ENCODE results near the gene HAUS3. TPM values are rescaled to one million over a fixed set of nuclear protein-coding genes. Genes with fewer than 3 reads are reported as not detected.

Gene HAUS3
- total RNA-seq, 1 experiment from 2014 or later = 17.3 TPM

DNA sequence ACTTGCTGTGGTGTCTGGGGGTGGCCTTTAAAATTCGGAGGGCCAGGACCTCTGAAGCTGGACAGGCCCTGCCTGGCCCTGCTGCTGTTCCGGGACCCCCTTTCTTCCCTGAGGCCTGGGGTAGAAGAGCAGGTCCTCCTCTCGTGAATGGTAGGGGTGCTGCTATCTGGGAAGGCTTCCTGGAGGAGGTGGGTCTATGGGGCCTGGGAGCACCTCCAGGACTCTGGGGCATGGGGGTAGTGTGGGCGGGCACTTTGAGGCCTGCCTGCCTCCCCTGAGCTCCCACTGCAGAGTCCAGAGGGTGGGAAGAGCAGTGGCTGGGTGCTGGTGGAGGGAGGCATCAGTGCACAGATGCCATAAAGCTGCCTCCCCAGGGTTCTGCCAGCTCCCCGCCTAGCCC lies 24.9 kb upstream of the HAUS3 start:
- Histone ChIP-seq H3K9me2 (ENCODE audit: insufficient read depth) (no peaks in the 10 kb centered on the region), H3K9me3 (ENCODE audit: control insufficient read depth in 1 of 2, insufficient read depth in 1 of 2, low read depth in 1 of 2, low read length in 2 of 2) (no peaks in the 10 kb centered on the region), H3K9ac (ENCODE audit: low read length) (no peak overlapping the region), H2AFZ (ENCODE audit: low read depth, low read length, poor library complexity, severe bottlenecking) (no peak overlapping the region), H3K4me3 (replicated peaks in 1 of 2; ENCODE audit: low read depth in 1 of 2, low read length in 2 of 2) (no peak overlapping the region), H3K79me2 (ENCODE audit: insufficient read depth, low read length) (no peaks in the 10 kb centered on the region), H3K4me1 (ENCODE audit: control insufficient read depth in 1 of 2, insufficient read depth in 2 of 2, low read length in 2 of 2) (peaks cover 4 to 6% of the 10 kb centered on the region in 2 experiments; a peak in 2 of 4 replicates), H4K20me1 (ENCODE audit: insufficient read depth) (no peaks in the 10 kb centered on the region), H3K4me2 (ENCODE audit: low read length) (no peak overlapping the region), H3K27me3 (ENCODE audit: insufficient read depth, low read length) (no peaks in the 10 kb centered on the region), H3K36me3 (ENCODE audit: control insufficient read depth in 1 of 2, insufficient read depth in 2 of 2, low read length in 2 of 2) (no peaks in the 10 kb centered on the region), H3K27ac (ENCODE audit: low read depth, low read length) (no peak overlapping the region)
- ATAC-seq (no peak), DNase-seq (ENCODE audit: low read depth, low spot score) (no peak)
- ChIA-PET POLR2A (no interaction called here), CTCF (no interaction called here), RAD21 (ENCODE audit: low non-redundant PET in 1 of 2, low total read pairs in 2 of 2, uncharacterized antibody in 2 of 2, unreplicated experiment in 2 of 2) (no interaction called here)
- intact Hi-C loops (cut with micrococcal nuclease) = no loop called here
- no peak for TF ChIP-seq CBX3 (IDR thresholded peaks at IDR 0.05; ENCODE audit: low read depth)
- TF ChIP-seq, protein P1, sequence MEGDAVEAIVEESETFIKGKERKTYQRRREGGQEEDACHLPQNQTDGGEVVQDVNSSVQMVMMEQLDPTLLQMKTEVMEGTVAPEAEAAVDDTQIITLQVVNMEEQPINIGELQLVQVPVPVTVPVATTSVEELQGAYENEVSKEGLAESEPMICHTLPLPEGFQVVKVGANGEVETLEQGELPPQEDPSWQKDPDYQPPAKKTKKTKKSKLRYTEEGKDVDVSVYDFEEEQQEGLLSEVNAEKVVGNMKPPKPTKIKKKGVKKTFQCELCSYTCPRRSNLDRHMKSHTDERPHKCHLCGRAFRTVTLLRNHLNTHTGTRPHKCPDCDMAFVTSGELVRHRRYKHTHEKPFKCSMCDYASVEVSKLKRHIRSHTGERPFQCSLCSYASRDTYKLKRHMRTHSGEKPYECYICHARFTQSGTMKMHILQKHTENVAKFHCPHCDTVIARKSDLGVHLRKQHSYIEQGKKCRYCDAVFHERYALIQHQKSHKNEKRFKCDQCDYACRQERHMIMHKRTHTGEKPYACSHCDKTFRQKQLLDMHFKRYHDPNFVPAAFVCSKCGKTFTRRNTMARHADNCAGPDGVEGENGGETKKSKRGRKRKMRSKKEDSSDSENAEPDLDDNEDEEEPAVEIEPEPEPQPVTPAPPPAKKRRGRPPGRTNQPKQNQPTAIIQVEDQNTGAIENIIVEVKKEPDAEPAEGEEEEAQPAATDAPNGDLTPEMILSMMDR (IDR thresholded peaks at IDR 0.05 in 2 of 3, conservative IDR thresholded peaks at IDR 0.05 in 1 of 3; ENCODE audit: borderline replicate concordance in 1 of 3, insufficient read depth in 1 of 3, low read depth in 2 of 3, low read length in 2 of 3) = no peak
- no peak for TF ChIP-seq FOSL1 (IDR thresholded peaks at IDR 0.05; ENCODE audit: low read depth)
- no peak for TF ChIP-seq ZFX (IDR thresholded peaks at IDR 0.05)
- TF ChIP-seq EZH2phosphoT487 (IDR thresholded peaks at IDR 0.05; ENCODE audit: borderline replicate concordance) = no peak
- TF ChIP-seq CEBPB (IDR thresholded peaks at IDR 0.05; ENCODE audit: low read depth) = no peak
- no peak for TF ChIP-seq JUND (IDR thresholded peaks at IDR 0.05)
- TF ChIP-seq SP1 (IDR thresholded peaks at IDR 0.05; ENCODE audit: low read depth) = no peak
- TF ChIP-seq, protein P2, sequence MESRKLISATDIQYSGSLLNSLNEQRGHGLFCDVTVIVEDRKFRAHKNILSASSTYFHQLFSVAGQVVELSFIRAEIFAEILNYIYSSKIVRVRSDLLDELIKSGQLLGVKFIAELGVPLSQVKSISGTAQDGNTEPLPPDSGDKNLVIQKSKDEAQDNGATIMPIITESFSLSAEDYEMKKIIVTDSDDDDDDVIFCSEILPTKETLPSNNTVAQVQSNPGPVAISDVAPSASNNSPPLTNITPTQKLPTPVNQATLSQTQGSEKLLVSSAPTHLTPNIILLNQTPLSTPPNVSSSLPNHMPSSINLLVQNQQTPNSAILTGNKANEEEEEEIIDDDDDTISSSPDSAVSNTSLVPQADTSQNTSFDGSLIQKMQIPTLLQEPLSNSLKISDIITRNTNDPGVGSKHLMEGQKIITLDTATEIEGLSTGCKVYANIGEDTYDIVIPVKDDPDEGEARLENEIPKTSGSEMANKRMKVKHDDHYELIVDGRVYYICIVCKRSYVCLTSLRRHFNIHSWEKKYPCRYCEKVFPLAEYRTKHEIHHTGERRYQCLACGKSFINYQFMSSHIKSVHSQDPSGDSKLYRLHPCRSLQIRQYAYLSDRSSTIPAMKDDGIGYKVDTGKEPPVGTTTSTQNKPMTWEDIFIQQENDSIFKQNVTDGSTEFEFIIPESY (IDR thresholded peaks at IDR 0.05; ENCODE audit: extremely low read depth, insufficient replicate concordance, low read length) = no peak
- no peak for TF ChIP-seq EZH2 (IDR thresholded peaks at IDR 0.05)
- TF ChIP-seq EGR1 (IDR thresholded peaks at IDR 0.05; ENCODE audit: low read depth) = no peak
- TF ChIP-seq SIN3A (IDR thresholded peaks at IDR 0.05; ENCODE audit: low read depth) = no peak
- no peak for TF ChIP-seq RAD21 (IDR thresholded peaks at IDR 0.05; ENCODE audit: low read depth)
- TF ChIP-seq POLR2AphosphoS5 (IDR thresholded peaks at IDR 0.05; ENCODE audit: low read depth, low read length) = no peak
- no TSS peak for BruUV-seq (replicated peaks)
